AG10803 (cell line): Measurements from ENCODE around the gene MPZL2.
A peak's percentile ranks its signal among the peaks of the same experiment; 100 is the strongest.

ENCODE experiments used
- DNase-seq: peaks from one replicate; pipeline ENCODE4 v3.0.0; 2010; ENCODE audit warnings: low read depth
- H3K4me3 ChIP-seq: 2 replicates; pipeline ENCODE4 v1.5.1; 2011; ENCODE audit warnings: mild to moderate bottlenecking, low read length, control low read depth
- CTCF ChIP-seq: conservative IDR thresholded peaks from 2 replicates; pipeline ENCODE4 v1.5.1; 2011; ENCODE audit warnings: mild to moderate bottlenecking, low read length, control low read depth, inconsistent platforms

Gene MPZL2

DNA sequence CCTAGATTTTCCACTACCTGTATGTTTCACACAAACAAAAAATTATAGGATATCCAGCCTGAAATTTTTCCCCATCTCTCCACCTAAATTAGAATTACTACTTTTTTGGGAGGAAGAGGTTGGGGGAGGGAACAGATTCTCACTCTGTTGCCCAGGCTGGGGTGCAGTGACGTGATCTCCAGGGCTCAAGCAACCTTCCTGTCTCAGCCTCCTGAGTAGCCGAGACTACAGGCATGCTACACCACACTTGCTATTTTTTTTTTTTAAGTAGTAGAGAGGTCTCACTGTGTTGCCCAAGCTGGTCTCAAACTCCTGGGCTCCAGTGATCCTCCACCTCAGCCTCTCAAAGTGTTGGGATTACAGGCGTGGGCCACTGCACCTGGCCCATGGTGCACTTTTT lies 48.8 kb downstream of the MPZL2 start:
- no peak overlapping the region for H3K4me3 ChIP-seq
- no peak for TF ChIP-seq CTCF
- no peak for DNase-seq

GRCh38 chr11:118214210-118214914 lies 49.7 kb downstream of the MPZL2 start:
- no peak for DNase-seq
- H3K4me3 ChIP-seq, result no peak overlapping the region
- TF ChIP-seq CTCF, result no peak

DNA sequence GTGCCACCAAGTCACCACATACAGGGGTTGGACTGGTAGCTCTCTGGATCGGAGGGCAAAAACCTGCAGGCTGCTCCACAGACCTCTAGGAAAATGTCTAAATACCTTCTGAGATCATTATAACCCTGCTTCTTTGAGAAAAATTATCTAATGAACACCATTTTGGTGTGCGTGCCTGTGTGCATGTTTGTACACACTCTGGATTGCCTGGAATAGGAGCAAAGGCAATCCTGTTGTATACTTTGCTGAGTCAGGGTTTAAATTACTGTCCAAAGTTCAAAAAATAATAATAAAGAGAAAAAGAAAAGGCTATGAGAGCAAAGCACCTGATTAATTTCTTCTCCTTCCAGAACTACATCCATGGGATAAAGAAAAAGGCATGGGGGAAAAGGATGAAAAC lies 50.3 kb downstream of the MPZL2 start:
- TF ChIP-seq CTCF, result no peak
- H3K4me3 ChIP-seq, result no peak overlapping the region
- DNase-seq, result no peak

DNA sequence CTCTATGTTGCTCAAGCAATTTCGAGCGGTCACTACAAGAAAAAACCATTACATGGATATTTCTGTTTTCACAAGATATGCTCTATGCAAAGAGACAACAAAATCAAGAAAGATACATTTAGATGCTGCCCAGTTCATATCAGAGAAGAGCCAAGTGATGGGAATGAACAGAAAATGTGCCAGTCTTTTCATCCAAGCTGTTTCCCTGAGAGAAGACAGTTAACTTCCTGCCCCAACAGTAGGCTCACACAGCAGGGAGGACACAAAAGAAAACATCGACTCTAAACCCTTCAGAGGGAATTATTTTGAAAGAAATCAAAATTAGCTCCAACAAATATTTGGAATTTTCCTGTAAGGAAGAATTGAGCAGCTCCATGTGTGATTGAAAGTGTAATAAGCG lies 50.9 kb downstream of the MPZL2 start:
- no peak overlapping the region for H3K4me3 ChIP-seq
- DNase-seq, result no peak
- no peak for TF ChIP-seq CTCF

DNA sequence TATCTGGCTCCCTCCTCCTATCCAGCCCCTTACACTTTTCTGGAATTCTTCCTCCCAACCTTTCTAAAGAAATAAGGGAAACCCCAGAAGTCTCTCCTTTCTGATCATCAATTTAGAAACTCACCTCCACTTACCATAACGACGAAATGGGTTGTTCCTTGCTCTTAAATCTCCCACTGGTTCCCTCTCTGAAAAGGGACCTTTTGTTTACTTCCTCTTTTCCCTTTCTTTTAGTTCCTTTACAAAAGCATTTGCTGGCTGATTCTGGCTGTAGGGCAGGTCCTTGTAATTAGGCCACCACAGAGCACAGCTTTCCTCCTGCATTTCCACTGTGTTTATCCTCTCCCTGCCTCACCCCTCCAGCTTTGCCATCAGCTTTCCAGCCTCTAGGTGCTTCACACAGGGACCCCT lies 51.3 kb downstream of the MPZL2 start:
- no peak for DNase-seq
- TF ChIP-seq CTCF, result no peak
- no peak overlapping the region for H3K4me3 ChIP-seq

- DNase-seq, result no peak
- no peak for TF ChIP-seq CTCF
- H3K4me3 ChIP-seq, result no peak overlapping the region
Measured at GRCh38 chr11:118212131-118212725, 51.9 kb downstream of the MPZL2 start.

DNA sequence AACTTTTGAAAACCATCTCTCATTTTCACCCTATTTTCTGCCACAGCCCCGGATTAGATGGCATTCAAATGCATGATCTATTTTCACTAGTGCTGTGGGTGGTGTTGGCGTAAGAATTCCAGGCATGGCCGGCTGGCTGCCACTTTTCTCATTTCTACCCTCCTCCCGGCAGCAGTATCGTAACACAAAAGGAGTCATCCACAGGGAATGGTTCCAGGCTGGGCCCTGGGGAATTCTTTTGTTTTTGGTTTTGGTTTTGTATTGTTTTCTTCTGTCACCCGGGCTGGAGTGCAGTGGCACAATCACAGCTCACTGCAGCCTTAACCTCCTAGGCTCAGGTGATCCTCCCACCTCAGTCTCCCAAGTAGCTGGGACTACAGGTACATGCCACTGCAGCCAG lies 53.1 kb downstream of the MPZL2 start:
- no peak for TF ChIP-seq CTCF
- H3K4me3 ChIP-seq, result no peak overlapping the region
- peak; percentile 70 for DNase-seq
